ENCODE data around the gene ZNF664.

GRCh38 chr12:124032265-124032886 is 59.4 kb downstream of the ZNF664 start:
- TF ChIP-seq POLR2A (IDR thresholded peaks at IDR 0.05; ENCODE audit: low read depth, low read length) (no peak), POLR2AphosphoS5 (IDR thresholded peaks at IDR 0.05; ENCODE audit: low read depth, low read length) (no peak), TAF1 (IDR thresholded peaks at IDR 0.05; ENCODE audit: borderline replicate concordance, low read depth, low read length) (no peak)

All from GM12892 (cell line).